ENCODE results near the gene AUTS2.

Gene AUTS2

GRCh38 chr7:70032649-70033048 lies 434.4 kb downstream of the AUTS2 start:
- no peak overlapping the region for H3K4me3 ChIP-seq (ENCODE audit: low read depth, low read length)
- in situ Hi-C loops (cut with HindIII; ENCODE audit: low sequenced_read_pairs), result no loop called here
- no peak for TF ChIP-seq CTCF (IDR thresholded peaks at IDR 0.05; ENCODE audit: low read depth, low read length, missing control alignments)
- DNase-seq (ENCODE audit: low read depth), result no peak

DNA sequence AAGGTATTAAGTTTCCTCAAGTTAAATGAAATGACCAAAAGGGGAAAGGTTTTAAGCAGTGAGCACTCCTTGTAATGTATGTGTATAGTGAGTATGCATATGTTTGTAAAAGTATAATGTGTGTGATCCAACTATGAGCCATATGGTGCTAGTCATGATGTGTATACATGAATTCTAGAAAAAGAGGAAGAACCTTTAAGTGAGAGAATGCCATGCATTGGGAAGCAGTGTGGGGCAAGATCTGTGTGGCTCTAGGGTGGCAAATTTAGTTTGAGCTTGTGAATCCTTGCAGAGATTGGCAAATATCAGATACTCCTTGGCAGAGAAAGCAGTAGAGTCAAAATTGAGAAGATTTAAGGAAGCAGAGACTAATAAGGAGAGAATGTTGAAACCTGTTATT lies 435.0 kb downstream of the AUTS2 start:
- in situ Hi-C loops (cut with HindIII; ENCODE audit: low sequenced_read_pairs), result no loop called here
- no peak for DNase-seq (ENCODE audit: low read depth)
- no peak for TF ChIP-seq CTCF (IDR thresholded peaks at IDR 0.05; ENCODE audit: low read depth, low read length, missing control alignments)
- H3K4me3 ChIP-seq (ENCODE audit: low read depth, low read length), result no peak overlapping the region

DNA sequence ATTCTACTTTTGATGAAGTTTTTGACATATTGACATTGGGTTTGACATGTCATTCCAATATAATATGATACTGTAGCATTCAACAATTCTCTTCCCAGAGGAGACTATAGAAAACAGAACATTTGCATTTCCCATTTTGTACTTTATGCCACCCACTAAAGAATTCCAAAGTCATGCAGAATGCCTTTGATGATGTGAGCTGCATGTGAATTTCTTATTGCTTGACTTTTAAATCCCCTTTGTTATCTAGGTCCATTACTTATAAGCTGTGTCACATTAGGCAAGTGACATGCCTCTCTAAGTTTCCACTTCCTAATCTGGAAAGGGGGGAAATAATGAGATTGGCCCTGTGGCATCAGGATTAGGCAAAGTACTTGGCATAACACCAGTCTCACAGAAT lies 436.7 kb downstream of the AUTS2 start:
- TF ChIP-seq CTCF (IDR thresholded peaks at IDR 0.05; ENCODE audit: low read depth, low read length, missing control alignments), result no peak
- DNase-seq (ENCODE audit: low read depth), result no peak
- H3K4me3 ChIP-seq (ENCODE audit: low read depth, low read length), result no peak overlapping the region
- in situ Hi-C loops (cut with HindIII; ENCODE audit: low sequenced_read_pairs), result no loop called here

GRCh38 chr7:70035519-70035918 lies 437.2 kb downstream of the AUTS2 start:
- no peak for TF ChIP-seq CTCF (IDR thresholded peaks at IDR 0.05; ENCODE audit: low read depth, low read length, missing control alignments)
- in situ Hi-C loops (cut with HindIII; ENCODE audit: low sequenced_read_pairs), result no loop called here
- no peak for DNase-seq (ENCODE audit: low read depth)
- H3K4me3 ChIP-seq (ENCODE audit: low read depth, low read length), result no peak overlapping the region

- in situ Hi-C loops (cut with HindIII; ENCODE audit: low sequenced_read_pairs), result no loop called here
Observed at GRCh38 chr7:70035955-70036354, 437.7 kb downstream of the AUTS2 start.

DNA sequence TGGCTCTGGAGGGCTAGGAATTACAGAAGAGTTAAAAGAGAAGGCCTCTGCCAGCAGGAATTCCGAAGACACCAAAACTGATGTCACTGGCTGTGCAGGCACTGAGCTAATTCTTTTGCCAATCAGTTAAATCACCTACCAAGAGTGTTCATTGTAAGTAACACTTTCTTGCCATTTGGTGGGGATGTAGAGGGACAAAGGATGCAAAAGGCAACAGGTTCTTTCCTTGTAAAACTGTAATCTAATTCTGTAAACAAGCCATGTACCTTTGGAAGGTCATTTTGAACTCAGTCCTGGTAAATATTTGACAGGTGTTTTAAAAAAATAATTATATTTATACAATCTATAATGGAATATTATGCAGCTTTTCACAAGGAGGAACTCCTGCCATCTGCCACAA lies 438.4 kb downstream of the AUTS2 start:
- DNase-seq (ENCODE audit: low read depth), result no peak
- in situ Hi-C loops (cut with HindIII; ENCODE audit: low sequenced_read_pairs), result no loop called here
- TF ChIP-seq CTCF (IDR thresholded peaks at IDR 0.05; ENCODE audit: low read depth, low read length, missing control alignments), result no peak
- H3K4me3 ChIP-seq (ENCODE audit: low read depth, low read length), result no peak overlapping the region

More at GRCh38 chr7:70035955-70036354, 437.7 kb downstream of the AUTS2 start:
- no peak overlapping the region for H3K4me3 ChIP-seq (ENCODE audit: low read depth, low read length)
- no peak for TF ChIP-seq CTCF (IDR thresholded peaks at IDR 0.05; ENCODE audit: low read depth, low read length, missing control alignments)
- DNase-seq (ENCODE audit: low read depth), result no peak
